Measurements from ENCODE around the gene LY6G5B. TPM values are rescaled to one million over a fixed set of nuclear protein-coding genes. Genes with fewer than 3 reads are reported as not detected.

LY6G5B gene
- total and polyA plus RNA-seq, 2 of the 4 experiments (the other 2 are of a cell fraction) = 2.2 to 13.6 TPM

GRCh38 chr6:31621320-31621939 lies 48.3 kb upstream of the LY6G5B start:
- H2AK9ac ChIP-seq (replicated peaks; ENCODE audit: low read depth, low read length, poor library complexity) = peak overlapping the region; percentile 100
- peak overlapping the region; percentile 77 for H2BK120ac ChIP-seq (ENCODE audit: low read depth, low read length)
- intact Hi-C loops (cut with micrococcal nuclease) (no loop called here), in situ Hi-C loops (cut with MboI; ENCODE audit: low sequenced_read_pairs) (no loop called here), dilution Hi-C loops (cut with HindIII; ENCODE audit: low sequenced_read_pairs, unreplicated experiment) (no loop called here)
- H3K9me3 ChIP-seq (ENCODE audit: control insufficient read depth, insufficient read depth, low read length) = no peaks in the 10 kb centered on the region
- peak overlapping the region; percentile 100 for H3K14ac ChIP-seq (replicated peaks; ENCODE audit: low read depth, low read length)
- no peaks in the 10 kb centered on the region for H3K4me1 ChIP-seq (ENCODE audit: control insufficient read depth, insufficient read depth, low read length)
- peak overlapping the region; percentile 98 for H3K4ac ChIP-seq (ENCODE audit: low read depth, low read length)
- H3K27me3 ChIP-seq (ENCODE audit: control insufficient read depth, insufficient read depth, low read length) = no peaks in the 10 kb centered on the region
- 1% methylated on average over 10 of the region's 15 CpGs; no CpG with 5 or more reads in 1 of the 2 experiments for WGBS, 2 experiments (ENCODE audit: extremely low coverage in 2 of 2, insufficient read length in 1 of 2)
- peaks cover 35% of the 10 kb centered on the region for H3K36me3 ChIP-seq (ENCODE audit: control insufficient read depth, insufficient read depth, low read length)
- ATAC-seq (ENCODE audit: low read depth) = no peak
- TSS peak; percentile 77 for BruUV-seq (replicated peaks)
- no peak overlapping the region for H2BK20ac ChIP-seq (ENCODE audit: low read depth, low read length)
- H3K9ac ChIP-seq (ENCODE audit: low read depth, low read length) = peak overlapping the region; percentile 100
- H3K23ac ChIP-seq (ENCODE audit: low read depth, low read length) = peak overlapping the region; percentile 99
- H4K20me1 ChIP-seq (ENCODE audit: insufficient read depth, low read length) = peaks cover 46% of the 10 kb centered on the region
- H2AK5ac ChIP-seq (ENCODE audit: low read depth, low read length) = peak overlapping the region; percentile 97
- ChIA-PET CTCF (interaction anchor here (1.3 kb wide), 1 partner anchor 16 kb away, joined by 4 read pairs; no protein-coding TSS in a partner anchor), POLR2A (ENCODE audit: unreplicated experiment) (interaction anchor here (0.6 kb wide), 1 partner anchor 243 kb away, joined by 3 read pairs; no protein-coding TSS in a partner anchor)
- no peak for DNase-seq
- peak overlapping the region; percentile 99 for H3K27ac ChIP-seq (ENCODE audit: insufficient read depth, low read length)
- H3K56ac ChIP-seq (ENCODE audit: extremely low read depth, insufficient read depth, low read length) = peak overlapping the region; percentile 97
- peak overlapping the region; percentile 98 for H4K91ac ChIP-seq (ENCODE audit: insufficient read depth, low read depth, low read length)
- peak overlapping the region; percentile 98 for H2BK5ac ChIP-seq (ENCODE audit: low read depth, low read length, poor library complexity, severe bottlenecking)
- peak overlapping the region; percentile 78 for H3K18ac ChIP-seq (ENCODE audit: low read depth, low read length)
- peak overlapping the region; percentile 79 for H4K5ac ChIP-seq (ENCODE audit: low read depth, low read length)
- H4K8ac ChIP-seq (ENCODE audit: low read depth in 2 of 2, low read length in 2 of 2) = peak overlapping the region; percentile 99
- H2AFZ ChIP-seq (replicated peaks; ENCODE audit: low read length, poor library complexity) = peak overlapping the region; percentile 92
- H3K4me2 ChIP-seq (ENCODE audit: low read depth, low read length) = peak overlapping the region; percentile 98
- H3K79me1 ChIP-seq (ENCODE audit: low read depth in 1 of 2, low read length in 2 of 2) = peaks cover 12 to 44% of the 10 kb centered on the region in 2 experiments
- peak overlapping the region; percentile 66; the same call in 2 of the 3 replicates for H2BK15ac ChIP-seq (ENCODE audit: low read depth, low read length)
- peaks cover 6% of the 10 kb centered on the region for H3K9me1 ChIP-seq (ENCODE audit: insufficient read depth, low read length)
- peak overlapping the region; percentile 81 for H3K4me3 ChIP-seq (ENCODE audit: insufficient read depth, low read depth, low read length)
- TF ChIP-seq RFX5 (IDR thresholded peaks at IDR 0.05; ENCODE audit: low read depth, low read length) = no peak
- no peak for TF ChIP-seq POLR2A (IDR thresholded peaks at IDR 0.05; ENCODE audit: low read depth, low read length)
- TF ChIP-seq BHLHE40 (IDR thresholded peaks at IDR 0.05; ENCODE audit: low read depth, low read length) = no peak
- no peak for TF ChIP-seq NFE2L2 (IDR thresholded peaks at IDR 0.05; ENCODE audit: low read depth, low read length)
- TF ChIP-seq MAFK (IDR thresholded peaks at IDR 0.05; ENCODE audit: low read depth, low read length) = no peak
- TF ChIP-seq FOS (IDR thresholded peaks at IDR 0.05; ENCODE audit: low read depth, low read length) = no peak
- no peak for TF ChIP-seq CHD1 (IDR thresholded peaks at IDR 0.05; ENCODE audit: low read depth, low read length)
- TF ChIP-seq MXI1 (IDR thresholded peaks at IDR 0.05; ENCODE audit: borderline replicate concordance, low read depth, low read length) = no peak
- no peak for TF ChIP-seq RAD21 (IDR thresholded peaks at IDR 0.05; ENCODE audit: low read length)
- TF ChIP-seq SMC3 (IDR thresholded peaks at IDR 0.05; ENCODE audit: low read depth, low read length) = no peak
- TF ChIP-seq CEBPB (IDR thresholded peaks at IDR 0.05; ENCODE audit: low read depth, low read length) = no peak
- no peak for TF ChIP-seq ELK1 (IDR thresholded peaks at IDR 0.05; ENCODE audit: borderline replicate concordance, low read depth, low read length)
- TF ChIP-seq MAZ (IDR thresholded peaks at IDR 0.05; ENCODE audit: borderline replicate concordance, low read depth, low read length) = no peak
- TF ChIP-seq USF2 (IDR thresholded peaks at IDR 0.05; ENCODE audit: low read depth, low read length) = no peak
- TF ChIP-seq RCOR1 (IDR thresholded peaks at IDR 0.05; ENCODE audit: insufficient replicate concordance, low read length) = no peak

Measured in IMR-90 (cell line).